Fibroblast of lung (primary cell): ENCODE data around the gene ACO2. TPM values are rescaled to one million over a fixed set of nuclear protein-coding genes. Genes with fewer than 3 reads are reported as not detected.
A peak's percentile ranks its signal among the peaks of the same experiment; 100 is the strongest.

Experiments
- DNase-seq, 2 donors: peaks; one replicate each; pipeline versions ENCODE4 v3.0.0 to v3.0.0-alpha.2; 2010; ENCODE audit warnings: low read depth in 2 of 2
- H2AFZ ChIP-seq: 2 replicates; pipeline ENCODE4 v1.5.1; 2012; ENCODE audit warnings: low read length, control low read depth, inconsistent platforms
- H3K27ac ChIP-seq: 2 replicates; pipeline ENCODE4 v1.5.1; 2011; ENCODE audit warnings: low read length, control low read depth; ENCODE audit not compliant: insufficient read depth
- H3K27me3 ChIP-seq: 2 replicates; pipeline ENCODE4 v1.5.1; 2011; ENCODE audit warnings: mild to moderate bottlenecking, low read length; ENCODE audit not compliant: control insufficient read depth, insufficient read depth
- H3K36me3 ChIP-seq: 2 replicates; pipeline ENCODE4 v1.5.1; 2011; ENCODE audit warnings: low read length; ENCODE audit not compliant: control insufficient read depth, insufficient read depth
- H3K4me1 ChIP-seq: 2 replicates; pipeline ENCODE4 v1.5.1; 2011; ENCODE audit warnings: low read length; ENCODE audit not compliant: control insufficient read depth, insufficient read depth; ENCODE audit errors: extremely low read depth
- H3K4me2 ChIP-seq: 2 replicates; pipeline ENCODE4 v1.5.1; 2011; ENCODE audit warnings: low read length, control low read depth; ENCODE audit not compliant: insufficient read depth; ENCODE audit errors: extremely low read depth
- H3K4me3 ChIP-seq, 4 experiments: fragments of 200-600 bp in 1 of 4; sonication (generic) in 1 of 4; replicated peaks in 1 of 4; 2 replicates each; pipeline ENCODE4 v1.5.1; 2011 to 2016; ENCODE audit warnings: low read length in 4 of 4, low read depth in 3 of 4, mild to moderate bottlenecking in 3 of 4, control low read depth in 2 of 4, inconsistent platforms in 1 of 4, mixed read lengths in 1 of 4; ENCODE audit not compliant: insufficient read depth in 1 of 4; ENCODE audit errors: control extremely low read depth in 1 of 4
- H3K79me2 ChIP-seq: 2 replicates; pipeline ENCODE4 v1.5.1; 2012; ENCODE audit warnings: mild to moderate bottlenecking, low read length, inconsistent platforms; ENCODE audit not compliant: control insufficient read depth, insufficient read depth
- H3K9ac ChIP-seq: 2 replicates; pipeline ENCODE4 v1.5.1; 2011; ENCODE audit warnings: mild to moderate bottlenecking, low read length, control low read depth; ENCODE audit not compliant: insufficient read depth
- H3K9me3 ChIP-seq: 2 replicates; pipeline ENCODE4 v1.5.1; 2012; ENCODE audit warnings: low read depth, low read length; ENCODE audit not compliant: control insufficient read depth, insufficient read depth
- H4K20me1 ChIP-seq: 2 replicates; pipeline ENCODE4 v1.5.1; 2011; ENCODE audit warnings: low read length; ENCODE audit not compliant: control insufficient read depth, insufficient read depth; ENCODE audit errors: extremely low read depth
- CTCF ChIP-seq, 2 donors: IDR thresholded peaks in 1 of 2; conservative IDR thresholded peaks in 1 of 2; 1 replicate in 1 of 2; 2 replicates in 1 of 2; pipeline ENCODE4 v1.5.1; 2011 to 2012; ENCODE audit warnings: low read length in 2 of 2, control low read depth in 1 of 2, inconsistent platforms in 1 of 2, low read depth in 1 of 2, mild to moderate bottlenecking in 1 of 2
- EZH2 ChIP-seq: IDR thresholded peaks from 2 replicates; pipeline ENCODE4 v1.5.1; 2012; ENCODE audit warnings: low read length, control low read depth, mild to moderate bottlenecking; ENCODE audit errors: missing control alignments
- polyA plus RNA-seq, 2 donors: library from polyadenylated mRNA; depleted of rRNA in 1 of 2; stranded (reverse) in 1 of 2; unstranded in 1 of 2; fragments of >200 nt; gene quantifications; 2 replicates each; pipeline ENCODE4 v1.2.1, GENCODE V29; 2011 to 2012; ENCODE audit warnings: missing spikeins in 1 of 2
- total RNA-seq: library from RNA; depleted of rRNA; stranded (reverse); fragments of >200 nt; gene quantifications from 2 replicates; pipeline ENCODE4 v1.2.1, GENCODE V29; 2014

ACO2 gene
- total and polyA plus RNA-seq, 2 donors (not counting 1 experiment from before 2014, with no cell fraction given) = 37.6 to 80.3 TPM

DNA sequence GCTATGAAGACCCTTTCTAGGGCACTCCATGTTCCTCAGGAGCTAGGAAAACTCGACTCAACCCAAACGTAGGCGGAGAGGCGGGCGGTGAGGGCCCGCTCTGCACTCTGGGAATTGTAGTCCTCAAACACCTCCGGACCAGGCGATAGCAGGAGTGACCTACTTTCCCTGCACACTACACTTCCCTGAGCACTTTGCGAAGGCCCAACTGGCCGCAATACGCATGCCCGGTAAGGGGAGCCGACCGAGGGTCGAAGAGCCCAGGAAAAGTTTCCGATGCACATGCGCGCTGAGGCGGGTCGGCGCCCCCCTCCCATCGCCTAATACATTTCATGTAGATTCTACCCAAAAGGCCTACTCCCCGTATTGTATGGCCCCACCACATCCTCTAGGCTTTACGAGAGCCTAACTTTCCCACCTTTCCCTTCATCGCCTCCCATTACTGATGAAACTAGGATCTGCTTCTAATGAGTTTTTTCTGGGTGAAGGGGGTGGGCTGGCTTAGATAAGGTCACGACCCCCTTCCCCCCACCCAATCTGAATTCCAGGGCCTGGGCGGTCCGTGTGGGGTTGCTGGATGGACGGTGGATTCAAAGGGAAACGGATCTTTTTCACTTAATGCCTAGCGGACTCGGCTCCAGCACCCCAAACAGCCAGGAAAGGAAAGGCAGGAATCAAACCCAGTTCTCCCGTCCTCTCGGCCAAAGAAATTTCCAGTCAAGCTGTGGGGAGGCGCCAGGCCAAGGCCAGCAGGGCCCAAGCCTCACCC is 24.4 kb upstream of the ACO2 start:
- Histone ChIP-seq H4K20me1 (peaks cover 3% of the 10 kb centered on the region), H3K27ac (peak overlapping the region; percentile 98), H2AFZ (peak overlapping the region; percentile 57), H3K9ac (peak overlapping the region; percentile 90), H3K4me1 (no peaks in the 10 kb centered on the region), H3K4me3 (peak overlapping the region; percentile 81 to 98 (median 96)), H3K27me3 (no peaks in the 10 kb centered on the region), H3K36me3 (peaks cover 4% of the 10 kb centered on the region), H3K79me2 (peaks cover 67% of the 10 kb centered on the region), H3K9me3 (no peaks in the 10 kb centered on the region), H3K4me2 (peak overlapping the region; percentile 88)
- no peak for TF ChIP-seq CTCF (conservative IDR thresholded peaks at IDR 0.05 in 1 of 2, IDR thresholded peaks at IDR 0.05 in 1 of 2; ENCODE audit: low read depth in 1 of 2, low read length in 2 of 2)
- no peak for TF ChIP-seq EZH2
- DNase-seq = peak; percentile 97

GRCh38 chr22:41445129-41446056 is 23.5 kb upstream of the ACO2 start:
- peaks cover 61% of the 10 kb centered on the region for H3K79me2 ChIP-seq
- H3K4me1 ChIP-seq = no peaks in the 10 kb centered on the region
- H3K9ac ChIP-seq = peak overlapping the region; percentile 90
- H3K27ac ChIP-seq = peak overlapping the region; percentile 98
- H3K9me3 ChIP-seq = no peaks in the 10 kb centered on the region
- TF ChIP-seq EZH2 = no peak
- no peak for TF ChIP-seq CTCF (conservative IDR thresholded peaks at IDR 0.05 in 1 of 2, IDR thresholded peaks at IDR 0.05 in 1 of 2; ENCODE audit: low read depth in 1 of 2, low read length in 2 of 2)
- no peak overlapping the region for H2AFZ ChIP-seq
- peaks cover 4% of the 10 kb centered on the region for H3K36me3 ChIP-seq
- H4K20me1 ChIP-seq = peaks cover 3% of the 10 kb centered on the region
- H3K27me3 ChIP-seq = no peaks in the 10 kb centered on the region
- H3K4me3 ChIP-seq = peak overlapping the region; percentile 81 to 98 (median 96)
- H3K4me2 ChIP-seq = peak overlapping the region; percentile 88
- DNase-seq = no peak

DNA sequence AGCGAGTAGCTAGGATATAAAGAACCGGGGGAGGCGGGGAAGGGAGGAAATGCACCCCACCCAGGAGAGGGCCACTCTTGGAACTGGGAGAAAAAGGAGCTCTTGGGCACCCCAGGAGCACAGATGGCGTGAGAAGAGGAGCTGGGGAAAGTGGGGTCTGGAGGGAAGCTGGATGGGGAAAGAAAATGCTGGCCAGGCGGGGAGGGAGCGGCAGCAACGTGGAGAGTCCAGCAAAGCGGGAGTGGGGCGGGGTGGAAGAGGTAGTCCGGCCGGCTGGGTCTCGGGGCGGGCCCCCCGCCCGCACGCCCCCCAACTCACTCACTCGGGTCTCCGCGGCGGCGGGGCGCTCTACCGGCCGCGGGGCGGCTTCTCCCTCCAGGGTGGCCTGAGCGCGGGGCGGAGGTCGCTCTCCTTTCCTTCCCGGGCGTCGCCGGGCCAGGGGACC is 22.8 kb upstream of the ACO2 start:
- TF ChIP-seq CTCF (conservative IDR thresholded peaks at IDR 0.05 in 1 of 2, IDR thresholded peaks at IDR 0.05 in 1 of 2; ENCODE audit: low read depth in 1 of 2, low read length in 2 of 2) (no peak), EZH2 (no peak)
- DNase-seq = no peak

More for the DNA sequence above, 22.8 kb upstream of the ACO2 start:
- Histone ChIP-seq H3K36me3 (peaks cover 4% of the 10 kb centered on the region), H4K20me1 (peaks cover 3% of the 10 kb centered on the region), H3K79me2 (peaks cover 54% of the 10 kb centered on the region), H3K4me3 (peak overlapping the region; percentile 81 to 98 (median 96)), H3K27ac (peak overlapping the region; percentile 98), H2AFZ (no peak overlapping the region), H3K4me2 (peak overlapping the region; percentile 75), H3K9ac (peak overlapping the region; percentile 90), H3K27me3 (no peaks in the 10 kb centered on the region), H3K9me3 (no peaks in the 10 kb centered on the region), H3K4me1 (no peaks in the 10 kb centered on the region)
